NCI-H345 (cell line): ENCODE measurements around the gene TFAP2C.
"Not testable (repeated sequence)": the region's sequence is repeated elsewhere in the genome, so short reads cannot be mapped to it uniquely, and the experiment has no call there.

Experiments
- DNase-seq: peaks from one replicate; lab custom pipeline; 2025; lab: John Stamatoyannopoulos, UW

The TFAP2C gene

DNA sequence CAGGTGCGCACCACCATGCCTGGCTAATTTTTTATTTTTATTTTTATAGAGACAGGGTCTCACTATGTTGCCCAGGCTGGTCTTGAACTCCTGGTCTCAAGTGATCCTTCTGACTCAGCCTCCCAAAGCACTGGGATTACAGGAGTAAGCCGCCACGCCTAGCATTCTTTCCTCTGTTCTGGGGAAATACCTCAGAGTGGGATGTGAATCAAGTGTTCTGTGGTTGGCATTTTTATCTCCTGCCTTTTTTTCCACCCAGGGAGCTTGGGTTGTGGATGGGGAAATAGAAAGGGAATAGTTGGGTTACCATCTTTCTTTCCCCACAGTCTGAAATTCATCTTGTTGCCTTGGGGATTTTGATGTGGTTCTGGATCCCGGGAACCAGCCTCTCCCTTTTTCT is 24.1 kb downstream of the TFAP2C start:
- no peak for DNase-seq

GRCh38 chr20:56656632-56657031 is 27.5 kb downstream of the TFAP2C start:
- DNase-seq, result no peak

DNA sequence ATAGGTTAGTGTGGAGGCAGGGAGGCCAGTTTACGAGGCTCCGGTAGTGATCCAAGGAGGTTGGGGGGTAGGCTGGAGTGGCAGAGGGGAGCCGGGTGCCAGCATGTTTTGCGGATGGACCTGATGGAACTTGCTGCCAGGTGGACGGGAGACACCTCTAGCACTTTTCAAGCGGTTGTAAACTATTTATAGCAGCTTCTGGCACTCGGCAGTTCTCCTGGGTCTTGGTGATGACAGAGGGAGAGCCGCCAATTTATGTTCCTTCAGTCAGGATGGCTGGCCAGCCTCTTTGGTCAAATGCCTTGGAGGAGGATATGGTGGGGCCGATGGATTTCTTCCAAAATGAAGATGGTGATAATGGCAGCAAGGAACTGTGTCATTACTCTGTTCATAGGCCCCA is 28.8 kb downstream of the TFAP2C start:
- no peak for DNase-seq

DNA sequence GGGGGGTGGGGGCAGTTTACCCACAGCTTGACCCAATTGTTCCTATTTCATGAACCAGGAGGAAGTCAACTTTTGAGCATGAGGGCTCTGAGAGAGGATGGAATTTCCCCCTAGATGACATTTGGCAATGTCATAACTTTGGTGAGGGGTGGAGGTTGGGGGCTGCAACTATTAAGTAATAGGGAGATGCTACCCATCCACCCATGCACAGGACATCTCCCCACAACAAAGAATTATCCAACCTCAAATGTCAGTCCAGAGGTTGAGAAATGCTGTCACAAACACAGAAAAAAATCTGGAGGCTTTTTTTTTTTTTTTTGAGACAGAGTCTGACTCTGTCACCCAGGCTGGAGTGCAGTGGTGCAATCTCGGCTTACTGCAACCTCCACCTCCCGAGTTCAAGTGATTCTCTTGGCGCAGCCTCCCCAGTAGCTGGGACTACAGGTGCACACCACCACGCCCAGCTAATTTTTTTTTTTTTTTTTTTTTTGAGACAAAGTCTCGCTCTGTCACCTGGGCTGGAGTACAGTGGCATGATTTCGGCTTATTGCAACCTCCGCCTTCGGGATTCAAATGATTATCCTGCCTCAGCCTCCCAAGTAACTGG is 29.3 kb downstream of the TFAP2C start:
- not testable (repeated sequence) for DNase-seq

DNA sequence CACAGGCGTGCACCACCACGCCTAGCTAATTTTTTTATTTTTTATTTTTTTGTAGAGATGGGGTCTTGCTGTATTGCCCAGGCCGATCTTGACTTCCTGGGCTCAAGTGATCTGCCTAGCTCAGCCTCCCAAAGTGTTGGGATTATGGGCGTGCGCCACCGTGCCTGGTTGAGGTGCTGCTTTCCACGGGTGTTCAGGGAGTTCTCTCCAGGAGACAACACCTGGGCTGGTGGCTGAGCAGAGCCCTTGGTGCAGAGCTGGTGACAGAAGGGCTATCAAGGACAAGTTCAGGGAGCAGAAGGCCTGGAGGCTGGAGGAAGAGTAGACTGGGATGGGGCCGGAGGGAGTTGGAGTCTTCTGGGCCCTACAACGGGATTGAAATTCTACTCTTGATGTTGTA is 34.6 kb downstream of the TFAP2C start:
- no peak for DNase-seq

GRCh38 chr20:56664796-56665195 is 35.7 kb downstream of the TFAP2C start:
- DNase-seq, result no peak

DNA sequence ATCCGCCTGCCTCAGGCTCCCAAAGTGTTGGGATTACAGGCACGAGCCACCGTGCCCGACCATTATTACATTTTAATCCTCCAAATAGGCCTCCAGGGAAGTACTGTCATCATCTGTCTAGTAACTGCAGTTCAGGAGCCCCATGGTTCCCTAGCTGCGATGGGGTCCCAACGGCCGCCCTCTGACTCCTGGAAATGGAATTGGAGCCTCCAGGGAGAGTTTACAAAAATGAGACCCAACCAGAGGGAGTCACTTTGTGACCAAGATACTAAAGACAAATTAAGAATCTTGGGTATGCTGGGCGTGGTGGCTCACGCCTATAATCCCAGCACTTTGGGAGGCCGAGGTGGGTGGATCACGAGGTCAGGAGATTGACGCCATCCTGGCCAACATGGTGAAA is 36.7 kb downstream of the TFAP2C start:
- DNase-seq, result no peak

GRCh38 chr20:56673450-56673849 is 44.3 kb downstream of the TFAP2C start:
- DNase-seq, result no peak

DNA sequence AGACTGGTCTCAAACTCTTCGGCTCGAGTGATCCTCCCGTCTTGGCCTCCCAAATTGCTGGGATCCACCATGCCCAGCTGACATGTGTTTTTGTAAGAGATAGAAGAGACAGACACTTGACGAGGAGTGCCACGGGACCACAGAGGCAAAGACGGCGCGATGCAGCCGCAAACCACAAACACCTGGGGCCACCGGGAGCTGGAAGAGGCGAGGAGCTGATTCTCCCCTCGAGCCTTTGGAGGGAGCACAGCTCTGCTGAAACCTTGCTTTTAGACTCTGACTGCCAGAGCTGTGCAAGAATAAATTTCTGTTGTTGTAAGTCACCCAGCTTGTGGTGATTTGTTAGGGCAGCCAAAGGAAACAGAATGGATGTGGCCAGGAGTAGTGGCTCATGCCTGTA is 46.9 kb downstream of the TFAP2C start:
- DNase-seq, result no peak

DNA sequence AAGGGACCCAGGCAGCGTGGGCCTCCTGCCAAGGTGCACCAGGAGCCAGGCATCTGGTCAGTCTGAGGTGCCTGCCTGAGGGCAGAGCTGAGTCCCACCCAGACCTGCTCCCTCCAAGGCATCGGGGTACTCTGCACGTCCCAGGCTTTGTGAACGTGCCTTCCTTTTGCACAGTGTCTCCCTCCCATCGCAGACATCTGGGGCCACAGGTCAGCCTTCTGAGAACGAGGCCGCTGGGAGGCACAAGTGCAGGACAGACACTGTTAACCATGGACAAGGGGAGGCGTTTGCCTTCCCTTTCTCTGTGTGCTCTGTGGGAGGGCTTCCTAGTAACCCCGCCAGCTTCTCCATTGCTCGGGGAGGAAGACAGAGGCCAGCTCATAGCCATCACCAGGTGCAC is 47.6 kb downstream of the TFAP2C start:
- DNase-seq, result no peak

GRCh38 chr20:56683077-56683865 is 54.2 kb downstream of the TFAP2C start:
- DNase-seq, result no peak

DNA sequence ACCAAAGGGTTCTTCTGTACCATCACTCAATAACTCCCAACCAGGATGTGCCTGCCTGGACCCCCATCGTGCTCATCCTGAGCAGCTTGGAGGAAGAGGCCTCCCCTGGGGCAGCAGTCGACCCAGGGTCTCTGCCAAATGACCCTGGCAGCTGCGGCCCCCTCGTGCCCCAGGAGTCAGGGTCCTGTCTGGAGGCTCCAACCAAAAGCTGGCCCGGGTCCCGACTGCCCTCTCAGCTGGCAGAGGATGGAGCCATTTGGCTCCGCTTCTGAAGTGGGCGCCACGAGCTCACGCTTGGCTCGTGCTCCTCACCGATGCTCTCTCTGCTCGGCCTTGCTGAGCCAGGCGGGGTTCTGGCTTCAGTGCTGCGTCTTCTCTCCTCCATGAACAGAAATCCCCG is 56.8 kb downstream of the TFAP2C start:
- DNase-seq, result no peak

DNA sequence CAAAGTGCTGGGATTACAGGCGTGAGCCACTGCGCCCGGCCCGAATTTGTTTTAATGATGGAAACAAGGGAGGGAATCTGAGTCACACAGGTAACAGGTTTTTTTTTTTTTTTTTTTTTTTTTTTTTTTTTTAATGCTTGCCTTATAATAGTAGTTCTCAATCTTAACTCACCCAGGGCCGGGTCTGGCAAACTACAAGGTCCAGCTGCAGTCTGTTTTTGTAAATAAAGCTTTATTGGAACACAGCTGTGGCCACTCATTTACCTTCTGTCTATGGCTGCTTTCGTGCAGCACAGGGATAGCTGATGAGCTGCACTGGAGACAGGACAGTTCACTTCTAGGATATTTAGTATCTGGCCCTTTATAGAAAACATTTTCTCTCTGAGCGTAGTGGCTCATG is 58.0 kb downstream of the TFAP2C start:
- DNase-seq, result no peak

- DNase-seq, result no peak
Observed at GRCh38 chr20:56688106-56688505, 59.0 kb downstream of the TFAP2C start.
